Central memory CD4-positive, alpha-beta T cell (primary cell): Measurements from ENCODE around the gene IQCM.
"Not testable (repeated sequence)": the region's sequence is repeated elsewhere in the genome, so short reads cannot be mapped to it uniquely, and the experiment has no call there.

Experiments
- DNase-seq: peaks from one replicate; pipeline ENCODE4 v3.0.0; 2022

IQCM gene

DNA sequence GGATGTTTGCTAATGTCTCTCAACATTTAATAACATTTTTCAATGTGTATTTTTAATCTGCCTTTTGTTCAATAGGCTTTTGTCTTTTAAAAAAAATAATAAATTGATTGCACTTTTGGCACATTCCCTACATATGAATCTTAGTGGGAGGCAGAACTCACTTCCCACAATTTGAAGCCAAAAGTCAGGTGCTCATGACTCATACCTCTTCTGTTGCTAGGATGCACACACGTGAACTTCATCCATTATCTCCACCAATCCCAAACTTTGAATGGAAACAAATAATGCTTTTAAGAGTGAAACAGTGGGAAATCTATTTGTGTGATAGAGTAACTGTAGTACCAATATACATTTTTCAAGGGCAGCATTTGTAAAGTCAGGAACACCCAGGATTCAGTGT is 260.5 kb downstream of the IQCM start:
- DNase-seq: no peak

DNA sequence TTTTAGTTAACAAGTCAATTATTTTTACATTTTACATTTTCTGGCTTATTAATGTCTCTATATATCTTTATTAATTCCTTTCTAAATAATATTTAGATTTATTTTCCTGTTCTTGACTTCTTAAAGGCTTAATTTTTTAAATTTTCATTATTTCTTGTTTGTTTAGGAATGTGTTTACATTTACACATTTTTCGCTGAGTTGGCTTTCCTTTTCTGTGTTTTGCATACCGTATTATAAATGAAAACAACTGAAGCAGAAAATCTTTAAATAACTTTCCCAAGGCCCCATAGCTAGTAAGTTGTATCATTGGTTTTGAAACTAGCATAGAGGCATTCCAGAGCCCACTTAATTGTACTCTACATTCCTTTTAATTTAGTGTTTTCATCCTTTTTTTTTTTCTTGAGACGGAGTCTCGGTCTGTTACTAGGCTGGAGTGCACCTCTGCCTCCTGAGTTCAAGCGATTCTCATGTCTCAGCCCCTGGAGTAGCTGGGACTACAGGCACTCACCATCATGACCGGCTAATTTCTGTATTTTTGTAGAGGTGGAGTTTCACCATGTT is 261.6 kb downstream of the IQCM start:
- DNase-seq: no peak

DNA sequence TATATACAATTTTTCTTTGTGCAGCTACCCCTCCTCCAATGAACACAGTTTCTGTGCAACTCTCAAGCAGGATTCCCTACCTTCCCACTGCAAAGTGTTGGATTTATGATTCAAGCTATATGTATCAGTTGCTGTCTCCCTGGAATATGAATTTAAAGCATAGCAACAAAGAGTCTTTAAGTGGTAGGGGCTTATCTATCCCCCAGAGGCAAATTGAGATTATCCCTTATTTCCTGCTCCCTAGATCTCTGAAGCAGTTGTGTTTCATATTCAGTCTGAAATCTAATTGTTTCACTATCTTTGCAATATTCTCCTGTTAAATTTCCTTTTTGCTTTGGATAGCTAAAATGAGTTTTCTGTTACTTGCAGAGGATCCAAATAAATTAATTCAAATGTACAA is 263.0 kb downstream of the IQCM start:
- DNase-seq: no peak

DNA sequence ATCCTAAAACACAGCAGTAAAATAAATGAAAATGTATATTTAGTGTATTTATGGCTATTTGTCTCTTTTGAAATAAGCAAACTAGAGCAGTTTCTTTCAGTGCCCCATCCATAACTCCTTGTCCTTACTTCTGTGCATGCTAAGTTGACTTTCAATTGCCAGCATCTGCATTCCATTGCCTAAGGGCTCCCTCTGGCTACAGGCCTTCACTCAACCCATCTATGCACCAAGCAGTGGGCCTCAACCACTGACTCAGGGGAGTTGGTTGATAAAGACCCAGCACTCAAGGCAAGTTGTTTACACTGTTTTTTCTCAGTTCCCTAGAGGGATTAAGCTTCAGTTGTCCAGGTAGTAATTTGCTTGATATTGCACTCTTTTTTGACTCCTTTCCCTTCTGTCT is 265.7 kb downstream of the IQCM start:
- DNase-seq: no peak

DNA sequence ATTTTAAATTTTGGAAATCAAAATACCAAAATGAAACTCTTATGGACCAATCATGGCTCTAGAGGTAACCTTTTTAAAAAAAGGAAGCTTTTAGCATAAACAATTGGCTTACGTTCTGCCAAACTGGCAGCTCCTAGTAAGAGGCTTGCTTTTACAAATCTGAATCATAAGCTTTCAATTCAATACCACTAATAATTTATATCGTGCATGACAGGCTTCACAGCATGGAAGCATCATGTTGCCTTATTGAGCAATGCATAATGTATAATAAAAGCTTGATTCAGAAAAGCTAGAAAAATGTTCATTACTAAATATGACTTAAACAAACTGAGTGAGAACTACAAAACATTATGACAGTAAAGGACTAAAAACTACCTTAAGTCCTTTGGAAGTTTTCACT is 280.9 kb downstream of the IQCM start:
- DNase-seq: no peak

DNA sequence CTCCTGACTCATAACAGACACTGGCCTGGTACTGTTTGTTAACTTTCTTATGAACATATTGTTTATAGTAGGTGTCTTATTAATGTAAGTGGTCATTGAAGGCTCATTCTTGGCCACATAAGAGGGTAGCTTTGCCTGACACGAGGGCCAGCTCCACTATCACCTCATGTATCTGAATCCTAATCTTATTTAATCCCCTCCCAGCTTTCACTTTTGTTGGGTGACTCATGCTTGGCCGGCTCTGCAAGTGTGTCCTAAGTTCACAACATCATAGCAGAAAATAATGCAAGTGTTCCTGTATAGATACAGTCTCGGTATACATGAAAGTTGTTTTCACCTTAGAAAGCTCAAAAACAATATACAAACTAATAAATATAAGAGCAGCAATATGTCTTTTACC is 283.8 kb downstream of the IQCM start:
- DNase-seq: no peak

DNA sequence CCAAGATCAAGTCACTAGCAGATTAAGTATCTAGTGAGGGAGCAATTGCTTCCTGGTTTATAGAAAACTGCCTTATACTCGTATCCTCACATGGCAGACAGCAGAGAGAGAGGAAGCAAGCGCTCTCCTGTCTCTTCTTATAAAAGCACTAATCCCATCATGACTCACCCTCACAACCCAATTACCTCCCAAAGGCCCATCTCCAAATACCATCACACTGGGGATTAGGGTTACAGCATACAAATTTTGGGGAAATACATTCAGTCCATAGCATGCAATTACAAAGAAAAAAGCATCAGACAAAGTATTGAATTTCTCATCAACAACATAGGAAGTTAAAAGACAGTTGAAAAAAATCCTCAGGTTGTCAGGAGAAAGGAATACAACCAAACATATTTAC is 292.6 kb downstream of the IQCM start:
- no peak for DNase-seq

DNA sequence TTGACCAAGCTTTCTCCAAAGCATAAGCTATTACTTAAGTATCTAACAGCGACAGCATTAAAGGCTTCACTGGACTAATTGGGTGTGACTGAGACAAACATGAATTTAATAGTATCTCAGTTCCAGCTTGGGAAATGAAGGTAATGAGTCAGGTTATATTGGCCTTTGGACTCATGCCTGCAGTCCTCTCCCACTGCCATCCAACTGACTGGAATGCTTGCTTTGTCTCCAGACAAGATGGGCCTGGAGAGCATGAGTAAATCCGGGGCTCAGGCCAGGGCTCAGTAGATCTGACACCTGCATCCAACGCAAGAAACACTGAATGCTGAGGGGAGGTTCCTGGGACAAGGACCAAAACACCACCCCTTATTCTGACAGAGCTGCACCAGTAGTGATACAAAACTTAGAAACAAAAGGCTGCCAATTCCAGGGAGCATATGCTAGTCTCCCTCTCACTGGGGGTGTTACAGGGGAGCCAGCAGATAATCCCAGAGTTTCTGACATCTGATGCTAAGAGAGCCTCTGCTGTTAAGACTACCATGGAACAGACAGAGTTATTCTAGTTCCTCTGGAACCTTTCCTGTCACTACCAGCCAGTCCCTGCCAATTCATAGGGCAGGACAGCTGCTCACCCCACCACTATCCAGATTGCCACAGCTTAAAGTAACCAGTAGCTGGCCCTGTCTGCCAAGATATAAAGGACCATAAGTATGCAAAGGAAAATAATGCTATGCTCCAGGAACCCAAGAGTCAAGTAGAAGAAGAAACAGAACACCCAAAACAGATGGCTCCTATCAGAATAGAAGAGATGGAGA is 293.8 kb downstream of the IQCM start:
- DNase-seq: no peak

DNA sequence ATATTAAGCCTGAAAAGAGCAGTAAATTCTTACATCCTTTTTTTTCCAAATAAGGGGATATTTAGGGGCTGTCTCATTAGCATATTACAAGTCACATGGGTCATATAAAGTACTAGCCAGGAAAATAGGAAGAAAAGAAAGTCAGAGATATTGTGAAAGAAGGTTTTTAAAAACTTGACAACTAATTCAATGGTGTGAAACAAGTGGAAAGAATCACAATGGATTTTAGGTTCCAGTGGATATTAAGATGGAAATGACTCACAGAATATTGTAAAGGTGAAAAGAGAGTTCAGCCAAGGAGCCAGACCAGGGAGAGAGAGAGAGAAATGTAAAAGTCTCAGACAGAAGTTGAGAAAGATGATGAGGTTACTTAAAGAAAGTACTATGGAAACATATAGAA is 297.2 kb downstream of the IQCM start:
- no peak for DNase-seq

DNA sequence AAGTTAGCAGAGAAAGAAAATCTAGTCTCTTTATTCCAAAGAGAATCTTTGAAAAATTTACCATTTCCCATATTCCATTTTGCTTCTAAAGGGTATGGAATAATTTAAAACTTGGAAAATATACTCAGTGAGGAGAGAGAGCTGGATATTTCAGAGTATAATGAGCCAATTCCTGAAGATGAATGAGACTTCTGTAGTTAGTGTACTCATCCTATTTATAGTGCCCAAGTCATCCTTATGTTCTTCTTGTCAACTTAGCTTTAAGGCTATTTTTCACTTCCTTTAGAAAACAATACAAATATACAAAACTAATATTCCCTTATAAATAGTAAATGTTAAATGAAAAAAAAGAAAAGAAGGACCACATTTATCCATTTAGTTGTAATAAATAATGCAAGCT is 302.6 kb downstream of the IQCM start:
- no peak for DNase-seq

DNA sequence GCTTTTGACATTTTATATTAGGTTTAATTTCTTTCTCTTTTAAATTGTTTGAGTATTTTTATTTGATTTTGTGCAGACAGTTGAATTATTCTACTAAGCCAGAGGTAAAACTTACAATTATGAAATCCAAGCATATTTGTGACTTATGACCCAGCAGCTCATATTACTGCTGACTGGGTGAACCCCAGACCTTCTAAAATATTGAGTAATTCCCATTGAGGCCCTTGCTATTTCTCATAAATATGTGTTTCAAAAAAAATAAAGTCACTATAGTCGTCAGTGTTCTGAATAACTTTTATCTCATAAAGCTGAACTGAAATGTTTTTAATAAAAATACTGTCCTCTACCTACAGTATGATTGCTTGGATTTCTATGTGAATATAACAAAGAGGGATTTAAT is 303.1 kb downstream of the IQCM start:
- DNase-seq: no peak

DNA sequence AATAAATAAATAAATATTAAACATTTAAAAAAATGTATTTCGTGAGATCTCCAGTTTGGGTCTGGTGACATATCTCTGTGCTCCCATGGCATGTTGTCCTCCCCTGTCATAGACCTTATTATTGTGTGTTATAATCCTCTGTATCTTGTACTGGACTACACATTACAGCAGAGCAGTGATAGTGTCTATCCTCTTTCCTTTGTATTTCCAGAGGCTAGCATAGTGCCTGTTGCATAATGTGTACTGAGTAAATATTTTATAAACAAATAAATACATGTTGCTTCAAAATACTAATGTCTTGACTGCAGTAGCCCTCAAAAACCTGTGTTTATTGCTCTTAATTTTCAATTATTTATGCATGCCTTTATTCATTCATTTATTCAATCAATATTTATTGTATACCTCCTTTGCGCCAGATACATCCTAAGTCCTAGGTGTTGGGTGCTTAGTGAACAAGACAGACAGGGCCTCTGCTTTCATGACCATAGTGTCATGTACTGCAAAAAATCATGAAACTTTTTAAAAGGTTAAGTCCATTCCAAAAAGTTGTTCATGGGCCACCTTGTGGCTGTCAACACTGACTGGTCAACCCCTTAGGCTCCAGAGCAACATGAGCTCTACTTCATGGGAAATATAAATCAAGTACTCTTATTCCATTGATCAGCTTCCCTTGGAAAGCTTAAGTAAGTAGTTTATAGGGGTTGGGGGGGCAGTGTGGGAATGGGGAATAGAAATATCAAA is 303.9 kb downstream of the IQCM start:
- no peak for DNase-seq

DNA sequence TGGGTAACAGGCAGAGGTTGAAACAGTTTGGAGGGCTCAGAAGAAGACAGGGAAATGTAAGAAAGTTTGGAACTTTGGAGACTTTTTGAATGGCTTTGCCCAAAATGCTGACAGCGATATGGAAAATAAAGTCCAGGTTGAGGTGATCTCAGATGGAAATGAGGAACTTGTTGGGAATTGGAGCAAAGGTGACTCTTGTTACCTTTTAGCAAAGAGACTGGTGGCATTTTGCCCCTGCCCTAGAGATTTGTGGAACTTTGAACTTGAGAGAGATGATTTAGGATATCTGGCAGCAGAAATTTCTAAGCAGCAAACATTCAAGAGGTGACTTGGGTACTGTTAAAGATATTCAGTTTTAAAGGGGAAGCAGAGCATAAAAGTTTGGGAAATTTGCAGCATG is 308.3 kb downstream of the IQCM start:
- not testable (repeated sequence) for DNase-seq

DNA sequence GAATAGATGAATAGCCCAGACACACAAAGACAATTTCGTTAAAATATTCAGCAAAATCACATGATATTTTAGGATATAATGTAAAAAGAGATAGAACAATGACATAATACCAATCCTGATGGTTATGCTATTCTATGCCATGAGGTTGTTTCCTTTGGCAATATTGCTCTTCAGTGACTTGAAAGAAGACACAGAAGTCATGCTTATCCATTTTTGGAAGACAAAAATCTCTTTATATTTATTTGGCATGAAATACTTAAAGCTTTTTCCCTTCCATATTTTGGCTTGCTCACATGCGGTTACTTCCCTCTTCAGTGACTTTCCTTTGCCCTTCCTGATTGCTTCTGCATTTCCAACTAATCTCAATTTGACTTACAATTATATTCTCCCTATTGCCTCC is 314.8 kb downstream of the IQCM start:
- DNase-seq: no peak

DNA sequence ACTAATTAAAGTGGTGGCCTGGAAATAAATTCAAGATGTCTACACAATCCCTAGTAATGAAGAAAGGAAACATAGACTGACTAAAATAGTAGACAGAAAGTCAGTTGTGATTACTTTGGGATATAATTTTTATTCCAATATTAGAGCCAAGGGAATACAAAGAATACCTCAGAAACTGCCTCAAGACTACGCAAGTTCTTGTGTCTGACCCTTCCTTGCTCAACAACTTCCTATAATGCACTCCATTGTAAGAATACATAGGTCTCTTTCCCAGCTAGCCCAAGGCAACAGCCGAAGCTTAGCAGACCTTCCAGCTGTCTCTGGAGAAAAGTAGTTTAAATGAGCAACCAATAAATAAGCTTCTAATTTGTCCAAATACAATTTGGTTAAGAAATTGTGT is 315.9 kb downstream of the IQCM start:
- no peak for DNase-seq

DNA sequence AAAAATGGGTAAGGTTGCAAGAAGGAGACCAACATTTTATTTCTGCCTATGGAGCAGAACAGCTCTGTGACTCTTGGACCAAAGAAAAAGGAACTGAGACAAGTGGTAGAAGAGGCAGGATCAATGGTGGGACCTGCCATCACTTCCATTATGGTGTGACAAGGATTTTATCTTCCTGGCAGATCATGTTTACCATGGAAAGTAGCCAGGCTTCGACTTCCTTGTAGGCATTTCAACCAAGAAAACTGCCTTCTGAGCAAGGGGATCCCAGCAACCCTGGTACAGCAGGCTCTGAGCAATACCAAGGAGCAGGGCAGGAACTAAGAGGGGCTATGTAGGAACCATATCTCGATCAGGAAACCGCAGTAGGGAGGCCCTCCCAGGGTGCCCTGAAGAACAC is 317.4 kb downstream of the IQCM start:
- no peak for DNase-seq

DNA sequence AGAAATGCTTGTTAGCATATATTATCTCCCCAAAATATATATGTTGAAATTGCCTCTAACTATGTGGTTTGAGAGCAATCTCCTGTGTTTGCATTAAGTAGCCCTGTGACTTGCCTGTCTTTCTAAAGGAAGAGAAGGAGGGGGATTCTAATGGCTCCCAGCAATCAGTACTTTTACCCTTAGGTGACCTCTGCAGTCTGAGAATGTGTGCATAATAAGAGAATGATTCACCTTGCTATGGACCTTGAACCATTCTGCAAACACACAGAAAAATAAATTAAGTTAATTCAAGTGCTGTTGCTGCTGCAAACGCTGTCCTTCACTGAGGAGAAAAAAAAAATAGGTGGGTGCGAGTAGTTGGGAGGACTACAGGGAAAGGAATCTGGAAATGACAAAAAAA is 322.2 kb downstream of the IQCM start:
- no peak for DNase-seq

DNA sequence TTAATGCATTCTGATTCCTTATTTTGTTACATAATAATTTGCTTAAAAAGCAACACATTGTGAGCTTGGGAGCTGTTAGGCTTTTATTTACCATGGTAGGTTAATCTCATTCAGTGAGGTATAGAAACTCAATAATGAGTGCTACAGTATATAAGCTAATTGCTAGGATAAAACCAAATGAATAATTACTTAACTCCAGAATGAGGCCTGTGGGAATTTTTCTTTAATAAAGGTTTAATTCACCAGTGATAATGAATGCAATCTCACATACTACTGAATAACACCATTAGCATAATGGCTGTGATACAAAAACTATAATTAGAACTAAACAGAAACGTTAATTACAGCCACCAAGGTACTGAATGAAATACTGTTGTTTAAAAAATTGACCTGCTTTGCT is 326.3 kb downstream of the IQCM start:
- DNase-seq: no peak

DNA sequence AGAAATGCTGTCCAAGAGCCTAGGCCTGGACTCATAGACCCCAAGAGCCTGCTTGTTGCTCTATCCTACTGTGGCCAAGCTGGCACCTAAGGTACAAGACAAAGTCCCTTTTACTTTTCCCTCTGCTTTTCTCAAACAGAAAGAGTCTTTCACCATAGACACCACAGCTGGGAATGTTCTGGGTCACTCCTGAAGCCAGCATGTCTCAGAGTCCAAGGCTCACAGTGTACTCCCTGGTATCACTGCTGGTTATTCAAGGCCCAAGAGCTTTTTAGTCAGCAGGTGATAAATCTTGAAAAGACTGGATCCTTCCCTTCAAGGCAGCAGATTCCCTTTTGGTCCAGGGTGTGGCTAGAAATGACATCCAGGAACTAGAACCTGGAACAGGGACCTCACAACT is 328.8 kb downstream of the IQCM start:
- DNase-seq: no peak

DNA sequence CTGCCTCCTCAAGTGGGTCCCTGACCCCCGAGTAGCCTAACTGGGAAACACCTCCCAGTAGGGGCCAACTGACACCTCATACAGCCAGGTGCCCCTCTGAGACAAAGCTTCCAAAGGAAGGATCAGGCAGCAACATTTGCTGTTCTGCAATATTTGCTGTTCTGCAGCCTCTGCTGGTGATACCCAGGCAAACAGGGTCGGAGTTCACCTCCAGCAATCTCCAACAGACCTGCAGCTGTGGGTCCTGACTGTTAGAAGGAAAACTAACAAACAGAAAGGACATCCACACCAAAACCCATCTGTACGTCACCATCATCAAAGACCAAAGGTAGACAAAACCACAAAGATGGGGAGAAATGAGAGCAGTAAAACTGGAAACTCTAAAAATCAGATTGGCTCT is 347.0 kb downstream of the IQCM start:
- DNase-seq: not testable (repeated sequence)

DNA sequence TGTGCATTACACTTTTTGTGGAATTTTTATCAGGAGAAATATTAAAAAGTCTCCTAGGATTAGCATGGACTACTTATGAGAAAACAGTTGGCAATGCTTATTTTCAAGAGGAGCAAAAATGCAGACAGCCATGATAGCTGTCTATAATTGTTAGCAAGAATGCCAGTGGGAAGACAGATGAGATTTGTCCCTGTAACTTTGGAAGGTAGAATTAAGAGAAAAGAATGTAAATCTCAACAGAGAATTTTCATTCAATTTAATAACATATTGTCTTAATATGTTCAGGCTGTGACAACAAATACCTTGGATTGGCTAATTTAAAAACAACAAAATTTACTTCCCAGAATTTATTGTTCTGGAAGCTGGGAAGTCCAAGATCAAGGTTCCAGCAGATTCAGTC is 349.2 kb downstream of the IQCM start:
- no peak for DNase-seq

DNA sequence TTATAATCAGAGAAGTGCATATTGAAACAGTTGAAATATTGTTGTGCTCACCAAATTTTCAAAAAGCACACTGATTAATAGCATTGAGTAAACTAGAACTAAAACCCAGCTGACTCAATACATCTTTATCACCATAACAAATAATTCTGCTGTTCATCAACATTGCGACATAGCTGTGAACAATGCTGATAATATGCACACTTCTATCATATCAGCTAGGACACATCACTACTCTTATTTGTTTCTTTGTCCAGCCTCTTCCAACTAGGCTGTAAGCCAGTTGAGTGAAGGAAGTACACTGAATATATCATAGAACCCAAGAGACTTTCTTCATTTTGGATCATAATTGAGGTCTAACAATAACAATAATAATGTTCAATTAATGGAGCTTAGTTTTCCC is 349.7 kb downstream of the IQCM start:
- DNase-seq: no peak

DNA sequence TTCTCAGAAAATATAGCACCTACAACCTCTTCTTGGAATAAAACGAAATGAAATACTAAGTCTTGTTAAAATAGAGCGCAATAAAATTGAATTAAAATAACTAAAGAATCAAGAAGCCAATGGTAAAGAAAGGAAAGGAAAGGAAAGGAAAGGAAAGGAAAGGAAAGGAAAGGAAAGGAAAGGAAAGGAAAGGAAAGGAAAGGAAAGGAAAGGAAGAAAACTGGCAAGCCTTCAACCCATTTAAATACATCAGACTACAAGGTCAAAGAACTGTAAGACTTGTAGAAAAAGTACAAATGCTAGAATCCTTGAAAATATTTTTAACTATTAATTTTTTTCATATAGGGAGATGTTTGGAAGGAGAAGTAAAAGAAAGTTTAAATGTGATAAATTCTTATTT is 372.1 kb downstream of the IQCM start:
- no peak for DNase-seq

DNA sequence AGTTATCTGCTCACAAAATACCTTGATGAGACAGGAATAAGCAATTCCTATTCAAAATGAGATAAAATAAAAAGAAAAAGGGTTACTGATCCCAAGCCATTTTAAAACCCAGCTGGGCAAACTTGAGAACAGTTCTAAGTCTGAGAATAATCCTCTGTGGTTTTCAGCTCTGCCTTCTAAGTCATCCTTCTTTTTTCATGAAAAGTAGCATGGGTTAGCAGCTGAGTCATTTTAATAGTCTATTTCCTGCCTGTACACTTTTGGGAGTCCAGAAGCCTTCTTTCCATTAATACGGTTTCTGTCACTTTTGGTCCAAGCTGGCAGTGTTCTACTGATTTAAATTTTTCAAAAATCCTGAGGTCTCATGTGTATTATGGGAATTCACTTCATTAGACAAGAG is 374.3 kb downstream of the IQCM start:
- no peak for DNase-seq
